HG03097 (cell line): Measurements from ENCODE around the gene LDLRAD4.

ENCODE experiments used
- ATAC-seq: cut with Tn5 transposase; IDR thresholded peaks from one replicate; pipeline ENCODE4 v1.9.1; 2021; ENCODE audit not compliant: unreplicated experiment, low FRiP score

LDLRAD4 gene

GRCh38 chr18:13418013-13418710 lies 199.6 kb downstream of the LDLRAD4 start:
- no peak for ATAC-seq

GRCh38 chr18:13420969-13421686 lies 202.6 kb downstream of the LDLRAD4 start:
- no peak for ATAC-seq

- ATAC-seq: no peak
These were observed 204.1 kb downstream of the LDLRAD4 start for GRCh38 chr18:13422541-13423147.

- ATAC-seq: no peak
These were observed 204.8 kb downstream of the LDLRAD4 start for GRCh38 chr18:13423352-13423751.

GRCh38 chr18:13424363-13424762 lies 205.8 kb downstream of the LDLRAD4 start:
- ATAC-seq: no peak

- no peak for ATAC-seq
These were observed 207.0 kb downstream of the LDLRAD4 start for GRCh38 chr18:13425357-13426091.

- no peak for ATAC-seq
These were observed 208.8 kb downstream of the LDLRAD4 start for GRCh38 chr18:13427354-13427753.

GRCh38 chr18:13428319-13428718 lies 209.8 kb downstream of the LDLRAD4 start:
- ATAC-seq: no peak

GRCh38 chr18:13429016-13429415 lies 210.5 kb downstream of the LDLRAD4 start:
- ATAC-seq: no peak

GRCh38 chr18:13429884-13430510 lies 211.4 kb downstream of the LDLRAD4 start:
- no peak for ATAC-seq

- ATAC-seq: no peak
These were observed 212.1 kb downstream of the LDLRAD4 start for GRCh38 chr18:13430663-13431062.

- ATAC-seq: no peak
These were observed 213.3 kb downstream of the LDLRAD4 start for GRCh38 chr18:13431886-13432285.

GRCh38 chr18:13433125-13433524 lies 214.6 kb downstream of the LDLRAD4 start:
- ATAC-seq: no peak

- ATAC-seq: no peak
These were observed 215.1 kb downstream of the LDLRAD4 start for GRCh38 chr18:13433685-13434084.

GRCh38 chr18:13434854-13435253 lies 216.3 kb downstream of the LDLRAD4 start:
- ATAC-seq: no peak

GRCh38 chr18:13435586-13436333 lies 217.2 kb downstream of the LDLRAD4 start:
- ATAC-seq: no peak

GRCh38 chr18:13436576-13436975 lies 218.0 kb downstream of the LDLRAD4 start:
- ATAC-seq: no peak

GRCh38 chr18:13437034-13437433 lies 218.5 kb downstream of the LDLRAD4 start:
- no peak for ATAC-seq

- peak; percentile 57 for ATAC-seq
These were observed 219.4 kb downstream of the LDLRAD4 start for GRCh38 chr18:13437796-13438506.
